Measurements from ENCODE around the gene PIGR.

Gene PIGR, protein sequence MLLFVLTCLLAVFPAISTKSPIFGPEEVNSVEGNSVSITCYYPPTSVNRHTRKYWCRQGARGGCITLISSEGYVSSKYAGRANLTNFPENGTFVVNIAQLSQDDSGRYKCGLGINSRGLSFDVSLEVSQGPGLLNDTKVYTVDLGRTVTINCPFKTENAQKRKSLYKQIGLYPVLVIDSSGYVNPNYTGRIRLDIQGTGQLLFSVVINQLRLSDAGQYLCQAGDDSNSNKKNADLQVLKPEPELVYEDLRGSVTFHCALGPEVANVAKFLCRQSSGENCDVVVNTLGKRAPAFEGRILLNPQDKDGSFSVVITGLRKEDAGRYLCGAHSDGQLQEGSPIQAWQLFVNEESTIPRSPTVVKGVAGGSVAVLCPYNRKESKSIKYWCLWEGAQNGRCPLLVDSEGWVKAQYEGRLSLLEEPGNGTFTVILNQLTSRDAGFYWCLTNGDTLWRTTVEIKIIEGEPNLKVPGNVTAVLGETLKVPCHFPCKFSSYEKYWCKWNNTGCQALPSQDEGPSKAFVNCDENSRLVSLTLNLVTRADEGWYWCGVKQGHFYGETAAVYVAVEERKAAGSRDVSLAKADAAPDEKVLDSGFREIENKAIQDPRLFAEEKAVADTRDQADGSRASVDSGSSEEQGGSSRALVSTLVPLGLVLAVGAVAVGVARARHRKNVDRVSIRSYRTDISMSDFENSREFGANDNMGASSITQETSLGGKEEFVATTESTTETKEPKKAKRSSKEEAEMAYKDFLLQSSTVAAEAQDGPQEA

DNA sequence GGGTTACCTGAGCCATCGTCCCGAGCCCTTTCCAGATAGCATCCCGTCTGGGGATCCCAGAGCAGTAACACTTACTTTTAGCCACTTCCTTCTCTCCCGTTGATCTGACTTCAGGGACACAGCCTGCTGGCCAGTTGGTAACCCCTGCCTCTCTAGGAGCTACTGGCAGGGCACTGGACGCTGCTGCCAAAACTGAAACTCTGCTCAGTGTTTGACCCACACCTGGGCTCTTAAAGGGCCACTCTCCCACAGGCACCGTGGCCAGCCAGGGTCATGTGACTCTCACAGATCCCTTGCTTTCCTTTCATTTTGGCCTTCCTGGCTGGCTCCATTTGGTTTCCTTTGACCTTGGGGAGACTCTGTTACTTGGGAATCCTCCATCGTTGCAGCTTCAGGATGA lies at the start of gene PIGR:
Gene PIGR, minus strand, starts transcription at position 206 of the 400 bp plus-strand sequence. CDS start 5,935 bp downstream, outside the sequence.
- ATAC-seq: no peak

DNA sequence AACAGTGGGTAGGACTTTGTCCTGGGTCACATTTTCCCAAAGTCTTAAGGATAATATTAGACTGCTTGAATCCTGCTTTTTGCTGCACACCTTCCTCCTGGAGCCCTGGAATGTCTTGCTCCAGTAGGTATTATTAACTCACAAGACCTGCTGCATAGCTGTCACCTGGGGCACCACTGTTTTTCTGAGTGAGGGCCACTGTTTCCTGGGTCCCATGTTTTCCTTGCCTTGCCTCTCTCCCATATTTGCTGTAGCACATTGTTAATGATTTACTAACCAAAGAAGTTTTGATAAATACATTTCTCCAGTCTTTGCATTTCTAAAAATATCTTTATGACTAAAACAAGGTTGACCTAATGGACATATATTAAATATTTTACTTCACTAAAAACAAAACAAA lies 46.5 kb upstream of the PIGR start:
- no peak for ATAC-seq

DNA sequence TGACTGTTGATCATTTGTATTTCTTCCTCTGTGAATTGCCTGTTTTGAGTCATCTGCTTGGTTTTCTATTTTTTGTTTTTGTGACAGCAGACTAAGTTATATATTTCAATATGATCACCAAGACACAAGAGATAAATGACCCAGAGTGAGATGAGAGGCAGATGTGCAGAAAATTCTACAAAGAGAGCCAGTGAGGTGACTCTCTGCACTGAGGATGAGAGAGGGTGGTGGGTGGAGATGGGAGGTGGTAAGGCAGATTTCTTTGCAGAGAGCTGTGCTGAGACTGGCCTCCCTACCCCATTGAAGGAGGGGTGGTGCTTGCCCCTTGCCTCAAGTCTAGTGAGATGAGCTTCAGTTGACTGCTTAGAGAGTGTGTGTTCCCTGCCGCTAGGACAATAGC lies 41.6 kb upstream of the PIGR start:
- no peak for ATAC-seq

DNA sequence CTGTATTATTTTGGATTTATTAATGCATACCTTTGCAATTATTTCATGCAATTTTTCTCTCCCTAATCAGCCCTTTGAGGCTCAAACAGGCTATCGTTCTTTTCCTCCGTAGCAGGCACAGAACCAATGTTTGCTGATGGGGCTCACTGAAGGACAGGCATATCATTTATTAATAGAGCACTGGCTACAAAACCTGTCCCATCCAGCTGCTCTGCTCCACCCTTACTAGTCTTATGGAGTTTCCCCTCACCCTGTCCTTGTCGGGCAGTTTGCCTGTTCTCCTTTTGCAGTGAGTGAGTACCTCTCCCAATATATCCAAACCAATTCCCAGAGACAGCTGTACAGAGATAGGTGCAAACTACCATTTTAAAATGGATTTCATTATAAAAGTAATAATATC lies 40.6 kb upstream of the PIGR start:
- no peak for ATAC-seq

DNA sequence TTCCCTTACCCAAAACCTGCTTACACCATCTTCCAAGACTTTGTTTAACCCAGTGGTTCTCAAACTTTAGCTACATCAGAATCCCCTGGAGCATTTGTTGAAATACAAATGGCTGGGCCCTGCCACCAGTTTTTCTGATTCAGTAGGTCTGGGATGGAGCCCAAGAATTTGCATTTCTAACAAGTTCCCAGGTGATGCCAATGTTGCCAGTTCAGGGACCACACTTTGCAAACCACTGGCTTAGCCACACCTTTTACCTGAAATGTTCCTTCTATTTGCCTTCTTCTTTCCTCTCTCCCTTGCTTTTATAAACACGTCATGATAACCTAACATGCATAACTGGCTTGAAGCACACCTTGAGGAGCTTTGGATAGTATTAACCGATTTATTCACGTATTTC lies 40.1 kb upstream of the PIGR start:
- no peak for ATAC-seq

DNA sequence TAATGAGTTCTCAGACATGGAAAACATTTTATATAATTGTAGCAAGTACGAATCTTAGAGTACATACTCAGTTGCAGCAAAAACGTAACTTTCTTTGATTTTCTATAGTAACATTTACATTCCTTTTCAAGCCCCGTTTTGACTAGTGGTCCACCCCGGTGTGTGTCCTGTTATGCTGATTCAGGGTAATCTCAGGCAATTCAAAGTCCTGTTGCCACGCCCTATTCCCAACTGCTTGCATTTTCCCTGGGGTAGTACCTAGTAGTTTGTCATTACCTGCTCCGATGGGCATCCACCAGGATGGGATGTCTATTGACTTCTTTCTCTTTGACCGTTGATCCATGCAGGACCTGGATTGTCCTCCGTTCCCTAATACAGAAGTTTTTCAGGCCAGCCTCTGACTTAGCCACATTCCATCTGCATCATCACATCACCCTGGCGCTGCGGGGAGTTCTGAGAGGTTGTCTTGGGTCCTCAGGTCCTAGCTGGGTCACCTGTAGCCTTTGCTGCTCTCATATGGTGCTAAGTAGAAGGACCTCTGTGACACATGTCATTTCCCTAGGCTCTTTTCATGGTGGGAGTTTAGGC lies 39.0 kb upstream of the PIGR start:
- no peak for ATAC-seq

DNA sequence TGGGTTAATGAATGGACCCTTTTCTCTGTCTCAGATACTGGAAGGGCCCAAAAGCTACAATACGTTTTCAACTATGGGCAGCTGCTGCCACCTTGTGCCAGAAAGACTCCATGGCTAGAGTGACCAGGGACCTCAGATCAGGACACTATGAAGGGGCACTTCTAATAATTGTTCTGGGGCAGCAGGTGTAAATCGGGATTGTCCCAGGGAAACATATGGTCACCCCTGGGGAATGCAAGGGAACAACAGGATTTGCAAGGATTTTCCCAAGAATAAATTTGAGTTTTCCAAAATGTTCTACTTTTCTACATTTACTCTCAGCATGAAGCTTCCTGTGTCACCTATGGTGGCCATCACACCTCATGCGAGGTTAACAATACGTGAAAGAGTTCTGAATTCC lies 36.0 kb upstream of the PIGR start:
- peak in 1 of 2 donors; percentile 72 for ATAC-seq

DNA sequence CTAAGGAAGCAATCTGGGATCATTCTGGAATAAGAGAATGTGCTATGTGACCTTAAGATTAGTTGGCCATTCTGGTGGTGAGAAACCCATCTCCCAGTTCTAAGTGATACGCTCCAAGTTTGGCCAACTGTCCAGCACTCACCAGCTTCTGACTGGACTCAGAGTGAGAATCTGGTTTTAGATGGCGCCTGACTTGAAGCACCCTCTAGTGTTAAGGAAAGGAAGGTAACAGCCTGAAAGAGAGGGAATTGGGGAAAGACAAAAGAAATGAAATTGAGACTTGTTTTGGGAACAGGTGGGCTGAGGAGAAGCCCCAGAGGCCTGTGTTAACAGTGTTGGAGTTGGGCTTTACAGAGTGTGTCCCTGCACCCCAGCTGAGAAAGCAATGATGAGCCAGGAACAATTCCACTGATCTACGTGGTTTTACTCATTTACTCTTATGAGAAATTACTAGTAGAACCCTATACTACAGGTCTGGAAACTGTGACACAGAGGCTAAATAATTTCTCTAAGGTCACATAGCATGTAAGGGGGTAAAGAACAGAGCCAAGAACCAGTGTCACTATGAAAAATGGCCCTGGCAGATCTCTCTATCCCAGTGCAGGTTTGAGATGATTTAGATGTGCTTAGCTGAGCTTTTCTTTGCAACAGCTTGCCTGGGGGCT lies 33.2 kb upstream of the PIGR start:
- no peak for ATAC-seq

DNA sequence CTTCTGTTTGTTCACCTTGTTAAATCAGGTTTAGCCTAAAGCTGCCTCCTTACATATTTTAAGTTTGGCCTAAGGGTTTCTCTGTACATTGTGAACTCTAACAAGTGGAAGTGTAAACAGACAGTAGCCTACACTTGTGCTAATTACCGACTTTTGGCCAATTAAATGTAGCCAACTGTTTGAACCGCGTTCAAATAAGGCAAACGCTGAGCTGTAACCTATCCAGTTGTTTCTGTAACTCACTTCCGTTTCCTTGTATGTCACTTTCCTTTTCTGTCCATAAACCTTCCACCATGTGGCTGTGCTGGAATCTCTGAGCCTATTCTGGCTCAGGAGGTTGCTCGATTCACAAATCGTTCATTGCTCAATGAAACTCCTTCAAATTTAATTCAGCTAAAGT lies 32.0 kb upstream of the PIGR start:
- no peak for ATAC-seq

DNA sequence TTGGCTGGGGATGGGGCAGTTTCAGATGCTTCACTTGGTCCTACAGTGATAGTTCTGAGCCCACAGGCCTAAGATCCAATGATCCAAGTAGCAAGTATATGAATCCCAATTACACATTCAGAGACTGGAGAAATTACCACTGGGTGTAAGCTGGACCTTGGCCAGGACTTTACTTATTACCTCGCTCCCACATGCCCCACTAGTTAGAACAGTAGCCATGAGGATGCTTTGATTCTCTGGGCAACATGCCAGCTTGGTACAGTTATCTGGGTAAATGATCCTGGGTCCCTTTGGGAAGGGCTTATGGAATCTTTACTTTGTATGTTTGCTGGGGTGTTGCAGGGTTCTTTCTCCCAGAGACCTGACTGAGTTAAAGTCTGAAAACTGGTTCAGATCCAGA lies 29.0 kb upstream of the PIGR start:
- ATAC-seq: no peak

DNA sequence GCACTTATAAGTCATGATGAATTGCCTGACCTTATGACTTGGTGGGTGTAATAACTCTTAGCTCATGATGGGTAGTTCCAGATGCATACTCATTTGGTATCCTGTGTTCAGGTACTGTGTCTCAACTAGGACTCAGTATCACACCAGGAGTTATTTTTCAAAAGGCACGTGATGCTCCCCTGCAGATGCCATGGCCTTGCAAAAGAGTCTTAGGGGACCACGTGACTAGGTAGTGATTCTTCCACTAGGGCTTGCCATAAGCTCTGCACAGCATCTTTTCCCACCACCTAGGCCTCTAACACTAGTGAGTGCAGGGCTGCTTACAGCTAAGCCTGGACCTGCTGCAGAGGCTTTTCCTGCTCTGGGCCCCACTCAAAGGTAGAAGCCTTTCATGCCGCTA lies 27.9 kb upstream of the PIGR start:
- no peak for ATAC-seq

DNA sequence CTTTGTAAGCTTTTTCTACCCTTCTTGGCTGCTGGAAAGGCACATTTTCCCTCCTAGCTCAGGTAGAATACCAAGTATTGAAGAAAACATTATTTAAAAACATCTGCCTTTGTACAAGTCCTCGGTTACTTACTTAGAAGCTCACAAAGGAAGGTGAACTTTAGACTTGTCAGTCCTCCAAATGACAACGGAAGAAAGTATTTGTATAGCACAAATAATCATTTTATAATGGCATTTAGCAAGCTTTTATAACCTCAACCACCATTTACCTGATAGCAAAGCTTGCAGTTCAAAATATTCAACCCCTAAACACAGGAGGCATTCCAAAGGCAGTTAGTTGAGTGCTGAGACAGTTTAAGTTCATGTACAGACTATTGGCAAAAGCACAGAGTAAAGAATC lies 26.5 kb upstream of the PIGR start:
- ATAC-seq: no peak

DNA sequence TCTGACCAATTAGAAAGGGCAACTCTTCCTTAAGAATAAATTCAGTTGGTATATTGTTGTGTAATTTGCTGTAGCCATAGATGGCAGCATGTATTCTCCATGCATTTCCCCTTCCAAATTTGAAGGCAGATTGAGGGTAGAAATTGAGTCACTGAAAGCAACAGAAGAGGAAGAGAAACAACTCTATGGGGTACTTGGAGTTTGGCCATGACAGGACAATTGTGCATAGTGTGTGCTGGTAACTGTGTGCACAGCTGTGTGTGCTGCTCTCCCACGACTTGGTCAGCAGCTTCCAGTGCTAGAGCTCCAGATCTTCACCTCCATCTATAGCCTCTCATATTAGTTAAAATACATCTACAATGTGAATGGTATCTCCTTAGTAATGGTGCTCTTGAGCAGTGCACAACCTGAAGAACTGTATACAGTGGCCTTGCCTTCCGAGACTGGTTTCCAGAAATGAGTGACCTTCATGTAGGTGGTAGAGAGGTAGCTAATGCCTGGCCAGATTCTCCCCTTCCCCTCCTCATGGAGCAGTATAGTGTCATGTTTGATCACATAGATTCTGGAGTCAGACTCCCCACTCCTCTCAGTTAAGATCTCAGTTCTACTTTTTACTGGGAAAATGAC lies 24.9 kb upstream of the PIGR start:
- no peak for ATAC-seq

DNA sequence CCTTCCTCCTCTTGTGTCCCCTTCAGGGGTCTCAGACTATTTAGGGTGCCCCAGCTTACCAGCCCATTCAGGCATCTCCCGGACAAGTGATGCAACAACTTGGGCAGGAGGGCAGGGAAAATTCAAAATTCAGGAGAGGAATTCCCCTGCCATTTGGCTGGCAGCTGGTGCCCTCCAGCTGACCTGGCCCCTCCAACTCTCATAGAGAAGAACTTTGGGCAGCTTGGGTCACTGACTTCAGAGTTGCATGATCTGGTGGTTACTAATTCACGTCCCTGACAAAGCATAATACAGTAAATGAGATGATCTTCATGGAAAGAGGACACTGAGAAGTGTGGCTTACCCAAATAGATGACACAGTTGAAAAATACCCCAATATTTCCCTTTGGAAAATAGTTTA lies 24.2 kb upstream of the PIGR start, which contains the start of gene FCAMR:
Gene FCAMR, minus strand, starts transcription at position 15 of the 400 bp plus-strand sequence. CDS start 335 bp downstream, outside the sequence.
- no peak for ATAC-seq

DNA sequence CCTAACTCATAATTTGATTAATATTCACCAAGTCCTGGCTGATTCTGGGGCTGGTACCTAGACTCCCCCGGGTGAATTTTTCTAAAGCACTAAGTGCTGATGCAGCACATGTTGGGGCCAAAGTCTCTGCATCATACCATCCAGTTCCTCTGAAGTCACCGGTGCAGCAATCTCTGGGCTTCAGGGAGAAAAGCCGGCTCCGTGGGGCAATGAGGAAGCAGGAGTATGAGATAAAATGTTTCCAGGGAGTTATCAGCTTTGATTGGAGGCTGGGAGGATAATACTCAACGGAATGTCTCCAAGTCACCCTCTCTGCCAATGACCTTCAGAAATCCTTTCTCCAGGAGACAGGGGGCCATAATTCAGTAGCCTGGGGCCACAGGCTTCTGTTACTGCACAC lies 22.8 kb upstream of the PIGR start:
- no peak for ATAC-seq

DNA sequence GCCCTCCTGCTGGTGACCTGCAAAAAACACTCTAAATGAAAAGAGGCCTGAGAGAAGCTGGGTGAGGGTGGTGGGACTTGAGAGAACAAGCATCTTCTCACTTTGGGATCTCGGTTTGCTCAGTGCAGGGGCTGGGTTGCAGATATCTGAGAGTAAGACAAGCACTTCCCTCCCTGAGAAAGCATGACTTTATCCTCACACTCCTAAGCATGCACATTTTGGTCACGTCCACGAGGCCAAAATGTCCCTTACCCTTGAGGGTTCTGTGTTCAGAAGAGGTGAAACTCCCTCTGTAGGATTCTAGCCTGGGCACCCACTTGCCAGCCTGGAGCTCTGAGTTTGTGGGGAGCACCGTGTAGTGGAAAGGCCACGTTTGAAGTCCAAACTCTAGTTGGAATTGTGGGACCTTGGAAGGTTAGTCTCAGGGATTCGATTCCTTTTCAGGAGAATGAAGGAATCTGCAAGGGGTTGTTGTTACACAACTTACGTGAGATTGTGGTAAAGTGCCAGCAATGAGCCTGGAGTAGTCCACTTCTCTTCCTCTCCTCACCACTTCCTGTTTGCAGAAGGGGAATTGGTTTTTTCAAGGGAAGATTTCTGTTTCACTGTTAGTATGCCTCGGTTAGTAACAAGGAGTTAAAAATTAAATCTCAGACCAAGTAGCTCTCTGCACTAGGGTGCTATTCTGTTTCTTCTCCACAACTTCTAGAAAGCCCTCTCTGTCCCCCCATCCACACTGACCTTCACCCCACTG lies 21.0 kb upstream of the PIGR start:
- peak in 1 of 2 donors; percentile 33 for ATAC-seq

DNA sequence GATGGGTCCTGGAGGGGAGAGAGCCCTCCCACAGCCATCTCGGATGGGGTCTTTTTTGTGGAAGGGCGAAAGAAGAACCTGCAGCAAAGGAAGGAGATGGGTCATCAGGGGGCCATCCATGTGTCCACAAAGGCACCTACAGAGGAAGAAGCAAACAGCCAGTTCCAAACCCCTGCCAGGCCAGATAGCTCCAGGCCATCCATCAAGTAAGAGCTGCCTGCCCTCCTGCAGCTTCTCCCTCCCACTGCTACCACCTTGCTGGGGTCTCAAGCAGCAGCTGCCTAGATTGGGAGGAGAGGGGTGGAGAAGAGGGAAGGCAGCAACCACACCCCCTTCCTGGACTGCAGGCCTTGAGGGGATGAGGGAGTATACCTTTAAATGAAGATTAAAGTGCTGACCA lies 19.5 kb upstream of the PIGR start:
- ATAC-seq: no peak

DNA sequence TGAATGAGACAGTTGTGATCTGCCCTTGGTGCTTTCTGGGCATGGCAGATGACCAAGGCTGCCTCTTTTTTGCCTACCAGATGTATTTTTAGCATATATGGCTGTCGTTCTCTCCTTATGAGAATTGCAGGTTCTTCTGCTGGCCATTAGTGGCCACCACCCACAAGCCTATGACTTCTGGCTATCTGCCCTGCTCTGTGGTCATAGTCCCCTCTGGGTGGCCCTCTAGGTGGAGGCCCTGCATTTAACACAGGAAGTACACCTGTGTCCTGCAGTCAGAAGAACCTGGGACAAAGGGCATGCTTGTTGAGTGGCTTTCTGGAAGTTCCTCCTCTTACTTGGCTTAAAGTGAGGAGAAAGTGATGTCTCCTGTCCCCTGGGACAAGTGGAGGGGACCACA lies 17.5 kb upstream of the PIGR start:
- ATAC-seq: no peak

DNA sequence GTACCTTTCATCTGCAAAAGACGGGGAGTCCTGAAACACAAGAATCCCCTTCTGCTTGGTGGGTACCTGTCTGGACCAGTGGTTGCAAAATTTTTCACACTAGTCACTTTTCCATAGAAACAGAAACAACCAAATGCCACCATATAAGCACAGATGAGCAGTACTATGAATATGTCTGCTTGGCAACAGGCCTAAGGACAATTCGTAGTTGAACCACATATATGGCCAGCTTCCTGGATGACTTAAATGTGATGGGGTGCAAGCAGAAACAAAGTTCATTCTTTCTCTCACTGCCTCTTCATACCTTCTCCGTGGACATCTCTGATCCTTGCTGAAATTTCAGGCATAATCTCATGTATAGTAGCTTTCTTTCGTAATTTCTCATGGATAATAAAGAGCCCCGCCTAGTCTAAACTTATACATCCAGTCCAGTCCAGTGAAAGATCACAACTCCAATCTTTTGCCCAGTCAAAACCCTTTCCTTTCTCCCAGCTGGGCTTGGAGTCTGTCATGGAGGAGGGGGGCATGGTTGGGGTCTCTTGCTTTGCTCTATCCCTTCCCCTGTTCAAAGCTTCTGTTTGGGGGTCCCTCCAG lies 16.9 kb upstream of the PIGR start:
- no peak for ATAC-seq

DNA sequence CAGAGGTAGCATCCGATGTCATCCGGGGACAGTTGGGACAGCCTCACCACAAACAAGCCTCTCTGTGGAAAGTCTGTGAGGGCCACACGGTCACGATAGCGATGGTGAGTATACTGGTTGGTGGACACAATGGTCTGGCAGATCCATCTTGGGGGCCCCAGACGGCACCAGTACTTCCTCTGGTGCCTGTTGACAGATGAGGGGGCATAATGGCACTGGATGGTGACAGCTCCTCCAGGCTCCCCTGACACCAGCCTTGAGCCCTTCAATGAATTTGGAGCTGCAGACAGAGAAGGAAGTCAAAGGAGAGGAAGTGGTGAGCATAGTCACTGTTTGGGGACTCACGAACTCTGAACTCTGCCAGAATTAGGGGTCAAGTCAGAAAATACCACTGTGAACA lies 16.0 kb upstream of the PIGR start:
- no peak for ATAC-seq

DNA sequence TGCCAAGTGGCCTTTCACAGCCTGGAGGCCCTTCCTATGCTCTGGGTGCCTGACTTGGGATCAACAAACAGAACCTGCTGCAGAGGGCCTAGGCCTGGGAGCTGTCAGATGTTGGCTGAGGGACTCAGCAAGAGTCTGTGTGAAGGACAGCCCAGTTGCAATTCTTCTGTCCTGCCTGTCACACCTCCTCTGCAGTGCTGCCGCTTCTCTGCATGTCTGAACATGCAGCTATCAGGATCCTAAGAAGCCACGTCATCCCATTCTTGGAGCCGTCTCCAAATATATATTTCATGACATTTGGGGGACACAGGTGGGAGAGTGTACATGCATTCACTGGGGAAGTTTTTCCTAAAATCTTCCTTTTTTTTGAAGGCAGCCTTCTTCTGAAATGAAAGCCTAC lies 15.4 kb upstream of the PIGR start:
- no peak for ATAC-seq
